ENCODE measurements around the gene ANTXR1. TPM values are rescaled to one million over a fixed set of nuclear protein-coding genes. Genes with fewer than 3 reads are reported as not detected.

The ANTXR1 gene
- polyA plus RNA-seq, 1 donor (not counting 4 experiments of a cell fraction or from before 2014, with no cell fraction given), result 20.4 TPM

DNA sequence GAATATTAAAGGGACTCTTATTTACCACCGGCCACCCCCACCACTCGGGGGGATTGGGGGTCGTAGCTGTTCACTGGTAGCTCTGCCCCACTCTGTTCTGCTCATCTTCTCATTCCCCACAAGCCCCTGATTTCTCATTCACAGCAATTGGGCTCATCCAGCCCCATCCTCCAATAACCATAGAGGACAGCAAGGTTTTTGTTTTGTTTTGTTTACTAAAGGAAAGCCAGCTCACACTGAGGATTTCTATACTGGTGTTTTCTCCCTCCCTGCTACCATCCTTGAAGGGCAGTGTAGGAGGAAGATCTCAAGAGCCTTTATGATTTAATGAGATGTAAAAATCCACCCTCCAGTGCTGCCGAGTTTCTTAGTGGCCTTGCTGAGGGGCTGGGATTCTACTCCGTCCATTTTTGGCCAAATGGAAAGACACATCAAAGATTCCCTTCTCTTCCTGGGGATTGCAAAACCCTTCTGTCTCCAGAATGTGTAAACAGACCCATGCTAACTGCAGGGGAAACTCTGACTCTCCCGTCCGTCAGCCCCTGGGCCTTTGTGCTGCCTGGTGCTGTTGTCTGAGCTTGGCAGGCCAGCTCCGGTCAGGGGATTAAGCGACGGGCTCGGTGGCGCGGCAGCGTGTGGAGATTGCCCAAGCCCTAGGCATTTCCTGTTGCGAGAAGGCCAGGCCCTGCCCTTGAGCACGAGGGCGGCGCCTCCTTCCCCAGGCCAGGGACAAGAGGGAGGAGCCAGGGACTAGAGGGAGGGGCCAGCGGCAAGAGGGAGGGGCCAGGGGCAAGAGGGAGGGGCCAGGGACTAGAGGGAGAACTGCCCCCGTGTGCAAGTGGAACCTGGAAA, 165.0 kb downstream of the ANTXR1 start:
- Histone ChIP-seq H3K4me3 (ENCODE audit: control insufficient read depth in 2 of 3, extremely low read depth in 1 of 3, insufficient read depth in 2 of 3, low read depth in 1 of 3, low read length in 3 of 3) (peak overlapping the region in 1 of 3 experiments; percentile 30), H2AFZ (ENCODE audit: control insufficient read depth, low read length) (peak overlapping the region; percentile 80), H3K9me1 (ENCODE audit: control insufficient read depth, extremely low read depth, insufficient read depth, low read length) (no peaks in the 10 kb centered on the region), H3K27ac (ENCODE audit: control insufficient read depth, insufficient read depth, low read length) (peak overlapping the region; percentile 36), H3K4me1 (ENCODE audit: control insufficient read depth, extremely low read depth, insufficient read depth, low read length) (peaks cover 23% of the 10 kb centered on the region), H3K9me3 (ENCODE audit: control insufficient read depth, low read depth, low read length) (no peaks in the 10 kb centered on the region), H3K36me3 (ENCODE audit: control insufficient read depth in 2 of 2, extremely low read depth in 1 of 2, insufficient read depth in 2 of 2, low read length in 2 of 2) (peaks cover 1 to 3% of the 10 kb centered on the region in 2 experiments), H3K27me3 (ENCODE audit: control insufficient read depth, extremely low read depth, insufficient read depth, low read length) (no peaks in the 10 kb centered on the region), H3K9ac (ENCODE audit: control insufficient read depth, extremely low read depth, insufficient read depth, low read length) (no peak overlapping the region), H3K79me2 (ENCODE audit: control insufficient read depth, insufficient read depth, low read length) (no peaks in the 10 kb centered on the region), H4K20me1 (ENCODE audit: control insufficient read depth, extremely low read depth, insufficient read depth, low read length) (no peaks in the 10 kb centered on the region), H3K4me2 (ENCODE audit: control insufficient read depth, extremely low read depth, insufficient read depth, low read depth, low read length) (peak overlapping the region; percentile 35)
- TF ChIP-seq, protein P1, sequence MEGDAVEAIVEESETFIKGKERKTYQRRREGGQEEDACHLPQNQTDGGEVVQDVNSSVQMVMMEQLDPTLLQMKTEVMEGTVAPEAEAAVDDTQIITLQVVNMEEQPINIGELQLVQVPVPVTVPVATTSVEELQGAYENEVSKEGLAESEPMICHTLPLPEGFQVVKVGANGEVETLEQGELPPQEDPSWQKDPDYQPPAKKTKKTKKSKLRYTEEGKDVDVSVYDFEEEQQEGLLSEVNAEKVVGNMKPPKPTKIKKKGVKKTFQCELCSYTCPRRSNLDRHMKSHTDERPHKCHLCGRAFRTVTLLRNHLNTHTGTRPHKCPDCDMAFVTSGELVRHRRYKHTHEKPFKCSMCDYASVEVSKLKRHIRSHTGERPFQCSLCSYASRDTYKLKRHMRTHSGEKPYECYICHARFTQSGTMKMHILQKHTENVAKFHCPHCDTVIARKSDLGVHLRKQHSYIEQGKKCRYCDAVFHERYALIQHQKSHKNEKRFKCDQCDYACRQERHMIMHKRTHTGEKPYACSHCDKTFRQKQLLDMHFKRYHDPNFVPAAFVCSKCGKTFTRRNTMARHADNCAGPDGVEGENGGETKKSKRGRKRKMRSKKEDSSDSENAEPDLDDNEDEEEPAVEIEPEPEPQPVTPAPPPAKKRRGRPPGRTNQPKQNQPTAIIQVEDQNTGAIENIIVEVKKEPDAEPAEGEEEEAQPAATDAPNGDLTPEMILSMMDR (optimal IDR thresholded peaks at IDR 0.05 in 1 of 3, IDR thresholded peaks at IDR 0.05 in 1 of 3, conservative IDR thresholded peaks at IDR 0.05 in 1 of 3; ENCODE audit: extremely low read depth in 1 of 3, insufficient read depth in 2 of 3, low read length in 3 of 3), result no peak
- no peak for TF ChIP-seq EZH2 (IDR thresholded peaks at IDR 0.05; ENCODE audit: low read length)
- DNase-seq (ENCODE audit: low read depth, low spot score) (peak; percentile 23), FAIRE-seq (no peak)
- dilution Hi-C loops (cut with MboI; ENCODE audit: extremely low pct_ligation_motif_present, low sequenced_read_pairs), result no loop called here

DNA sequence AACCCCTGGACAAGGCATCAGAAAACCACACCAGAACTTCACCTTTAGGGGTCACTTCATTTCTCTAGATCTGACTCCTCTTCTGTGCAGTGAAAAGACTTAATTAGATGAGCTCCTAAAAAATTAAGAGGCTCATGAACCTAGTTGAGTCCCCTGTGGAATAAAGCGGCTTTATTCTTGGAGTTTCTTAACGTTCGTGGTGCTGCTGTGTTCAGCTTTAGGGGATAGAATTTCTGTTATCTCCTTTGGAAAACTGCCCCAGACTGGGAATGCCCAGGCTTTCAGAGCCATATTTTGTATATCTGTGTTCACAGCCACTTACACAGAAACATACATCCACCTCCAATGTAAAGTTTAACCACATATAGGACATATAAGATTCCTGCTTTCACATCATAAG, 165.8 kb downstream of the ANTXR1 start:
- Histone ChIP-seq H3K79me2 (ENCODE audit: control insufficient read depth, insufficient read depth, low read length) (no peaks in the 10 kb centered on the region), H3K36me3 (ENCODE audit: control insufficient read depth in 2 of 2, extremely low read depth in 1 of 2, insufficient read depth in 2 of 2, low read length in 2 of 2) (peaks cover 3% of the 10 kb centered on the region in 2 experiments), H2AFZ (ENCODE audit: control insufficient read depth, low read length) (no peak overlapping the region), H3K27me3 (ENCODE audit: control insufficient read depth, extremely low read depth, insufficient read depth, low read length) (no peaks in the 10 kb centered on the region), H3K9me3 (ENCODE audit: control insufficient read depth, low read depth, low read length) (no peaks in the 10 kb centered on the region), H3K4me2 (ENCODE audit: control insufficient read depth, extremely low read depth, insufficient read depth, low read depth, low read length) (no peak overlapping the region), H4K20me1 (ENCODE audit: control insufficient read depth, extremely low read depth, insufficient read depth, low read length) (no peaks in the 10 kb centered on the region), H3K4me1 (ENCODE audit: control insufficient read depth, extremely low read depth, insufficient read depth, low read length) (peaks cover 25% of the 10 kb centered on the region), H3K9me1 (ENCODE audit: control insufficient read depth, extremely low read depth, insufficient read depth, low read length) (no peaks in the 10 kb centered on the region), H3K9ac (ENCODE audit: control insufficient read depth, extremely low read depth, insufficient read depth, low read length) (no peak overlapping the region), H3K27ac (ENCODE audit: control insufficient read depth, insufficient read depth, low read length) (no peak overlapping the region), H3K4me3 (ENCODE audit: control insufficient read depth in 2 of 3, extremely low read depth in 1 of 3, insufficient read depth in 2 of 3, low read depth in 1 of 3, low read length in 3 of 3) (no peak overlapping the region)
- DNase-seq (ENCODE audit: low read depth, low spot score), result no peak
- dilution Hi-C loops (cut with MboI; ENCODE audit: extremely low pct_ligation_motif_present, low sequenced_read_pairs), result no loop called here
- no peak for TF ChIP-seq EZH2 (IDR thresholded peaks at IDR 0.05; ENCODE audit: low read length)
- TF ChIP-seq, protein P1 (optimal IDR thresholded peaks at IDR 0.05 in 1 of 3, IDR thresholded peaks at IDR 0.05 in 1 of 3, conservative IDR thresholded peaks at IDR 0.05 in 1 of 3; ENCODE audit: extremely low read depth in 1 of 3, insufficient read depth in 2 of 3, low read length in 3 of 3), result no peak
- no peak for FAIRE-seq

All from keratinocyte (primary cell).